NCI-H2171 (cell line): ENCODE results near the gene RFC3.
"Not testable (repeated sequence)": the region's sequence is repeated elsewhere in the genome, so short reads cannot be mapped to it uniquely, and the experiment has no call there.

Experiments
- DNase-seq: peaks from one replicate; lab custom pipeline; 2025; lab: John Stamatoyannopoulos, UW

RFC3 gene

DNA sequence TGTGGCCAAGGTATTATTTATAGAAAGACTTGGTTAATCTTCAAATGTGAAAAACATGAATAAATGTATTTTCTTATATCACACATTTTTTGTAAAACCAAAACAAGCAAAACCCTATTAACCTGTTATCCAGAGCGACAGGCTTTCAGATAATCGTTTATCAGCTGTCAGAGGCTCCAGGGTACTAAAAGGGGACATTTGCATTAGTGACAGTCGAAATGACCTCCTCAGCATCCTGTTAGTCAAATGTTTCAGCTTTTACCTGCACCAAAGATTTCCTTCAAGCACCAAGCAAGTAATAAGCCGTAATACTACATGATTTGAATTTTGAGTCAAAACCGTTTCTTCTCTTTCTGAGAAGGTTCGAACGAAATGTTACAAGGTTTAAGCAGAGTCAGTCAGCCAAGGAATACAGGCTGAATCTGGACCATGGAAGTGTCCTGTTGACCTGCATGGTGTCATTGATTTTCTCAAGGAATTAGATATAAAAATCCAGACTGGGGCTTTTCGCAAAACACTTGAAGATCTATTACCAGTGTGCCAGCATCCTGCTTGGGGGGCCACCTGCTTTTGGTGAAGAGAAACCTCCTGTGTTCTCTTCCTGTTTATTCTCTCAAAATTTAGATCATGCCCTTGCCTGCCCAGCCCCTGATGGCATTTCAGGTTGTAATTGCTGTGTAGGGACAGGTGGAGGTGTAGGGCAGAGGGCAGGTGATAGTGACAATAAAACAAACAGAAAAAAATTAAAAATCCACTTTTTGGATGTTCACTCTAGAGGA, 11.3 kb upstream of the RFC3 start:
- no peak for DNase-seq

DNA sequence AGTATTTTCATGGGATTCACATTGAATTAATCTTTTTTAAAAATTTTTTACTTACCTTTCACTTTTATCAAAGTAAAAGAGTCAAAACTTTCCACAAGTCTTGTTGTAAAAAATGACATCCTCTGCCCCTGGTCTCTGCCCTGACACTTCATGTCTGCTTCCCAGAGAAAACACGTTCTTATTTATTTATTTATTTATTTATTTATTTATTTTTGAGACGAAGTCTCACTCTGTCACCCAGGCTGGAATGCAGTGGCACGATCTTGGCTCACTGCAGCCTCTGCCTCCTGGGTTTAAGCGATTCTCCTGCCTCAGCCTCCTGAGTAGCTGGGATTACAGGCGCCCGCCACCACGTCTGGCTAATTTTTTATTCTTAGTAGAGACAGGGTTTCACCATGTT, 5.1 kb upstream of the RFC3 start:
- DNase-seq, result not testable (repeated sequence)

DNA sequence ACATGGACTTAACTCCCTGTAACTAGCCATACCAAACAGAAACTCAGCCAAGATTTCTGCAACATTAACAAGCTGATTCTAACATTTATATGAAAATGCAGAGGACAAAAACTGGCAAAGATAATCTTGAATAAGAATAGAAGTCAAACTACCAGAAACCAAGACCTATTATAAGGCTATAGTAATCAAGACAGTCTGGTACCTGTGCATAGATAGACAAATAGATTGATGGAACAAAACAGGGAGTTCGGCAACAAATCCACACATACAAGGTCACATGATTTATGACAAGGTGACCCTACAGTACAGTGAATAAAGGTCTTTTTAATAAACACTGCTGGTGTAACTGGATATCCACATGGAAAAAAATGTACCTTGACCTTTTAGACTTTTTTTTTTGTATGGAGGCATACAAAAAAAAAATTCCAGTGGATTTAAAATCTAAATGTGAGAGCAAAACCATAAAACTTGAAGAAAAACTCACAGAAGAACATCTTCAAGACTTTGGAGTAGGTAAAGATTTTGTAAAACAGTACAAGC, 2.9 kb upstream of the RFC3 start:
- DNase-seq, result no peak

DNA sequence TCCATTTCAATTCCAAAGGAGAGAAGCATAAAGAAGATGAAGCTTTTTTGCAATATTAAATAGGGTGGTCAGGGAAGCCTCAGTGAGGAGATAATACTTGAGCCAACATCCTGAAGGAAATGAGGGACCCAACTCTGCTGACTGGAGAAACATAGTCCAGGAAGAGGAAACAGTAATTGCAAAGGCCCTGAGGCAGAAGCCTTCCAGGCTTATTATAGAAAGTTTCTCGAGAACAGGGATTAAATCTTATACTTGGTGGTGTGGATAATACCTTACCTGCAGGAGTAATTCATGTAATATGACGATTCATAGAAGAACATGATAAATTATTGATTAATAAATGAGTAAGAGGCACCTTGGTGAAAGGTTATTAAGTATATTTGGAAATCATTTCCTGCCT, 1.0 kb upstream of the RFC3 start:
- no peak for DNase-seq

DNA sequence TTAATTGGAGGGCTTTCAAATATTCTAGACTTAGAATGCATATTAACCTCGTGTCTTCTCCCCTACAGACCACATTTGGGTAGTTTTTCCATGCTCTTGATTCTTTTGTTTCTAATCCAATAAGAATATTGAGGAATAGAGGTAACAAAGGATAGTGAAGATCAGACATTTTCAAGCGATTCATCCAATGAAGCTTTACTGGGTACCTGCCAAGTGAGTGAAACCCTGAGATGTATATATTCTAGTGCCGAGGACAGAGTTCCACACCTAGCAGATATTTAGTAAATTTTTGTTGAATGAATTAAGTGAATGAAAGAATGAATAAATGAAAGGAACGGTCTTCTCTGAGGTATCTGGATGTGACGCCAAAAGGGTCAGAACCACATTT, 442 bp upstream of the RFC3 start:
- DNase-seq, result no peak

DNA sequence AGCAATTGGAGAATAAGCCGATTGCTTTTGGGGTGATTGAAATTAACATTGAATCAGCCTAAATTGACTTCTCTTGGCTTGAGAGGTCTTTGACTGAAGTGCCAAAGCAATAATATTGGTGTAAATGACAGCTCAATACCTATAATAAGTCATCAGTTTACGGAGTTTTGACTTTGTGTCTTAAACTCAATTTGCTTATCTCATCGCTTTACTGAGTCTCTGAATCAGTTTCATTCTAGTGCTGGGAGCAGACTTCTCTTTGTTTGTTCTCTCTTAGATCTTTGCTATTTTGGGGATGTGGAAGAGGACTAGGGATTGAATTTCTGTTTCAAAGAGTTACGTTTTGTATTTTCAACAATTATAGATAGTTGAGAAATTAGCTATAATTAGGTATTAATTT, 7.1 kb downstream of the RFC3 start:
- no peak for DNase-seq

DNA sequence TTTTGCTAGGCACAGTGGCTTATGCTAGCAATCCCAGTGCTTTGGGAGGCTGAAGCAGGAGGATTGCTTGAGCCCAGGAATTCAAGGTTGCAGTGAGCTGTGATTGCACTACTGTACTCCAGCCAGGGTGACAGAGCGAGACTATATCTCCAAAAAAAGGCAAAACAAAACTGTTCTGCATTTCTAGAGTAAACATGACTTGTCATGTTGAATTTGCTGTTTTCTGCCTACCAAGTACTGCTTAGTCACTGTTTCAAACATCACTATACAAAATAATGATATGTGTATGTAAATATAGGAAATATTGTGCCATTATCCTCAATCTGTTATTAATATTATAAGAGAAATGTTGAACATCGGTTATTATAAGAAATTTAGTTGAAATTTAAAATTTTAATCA, 9.2 kb downstream of the RFC3 start:
- DNase-seq, result no peak

DNA sequence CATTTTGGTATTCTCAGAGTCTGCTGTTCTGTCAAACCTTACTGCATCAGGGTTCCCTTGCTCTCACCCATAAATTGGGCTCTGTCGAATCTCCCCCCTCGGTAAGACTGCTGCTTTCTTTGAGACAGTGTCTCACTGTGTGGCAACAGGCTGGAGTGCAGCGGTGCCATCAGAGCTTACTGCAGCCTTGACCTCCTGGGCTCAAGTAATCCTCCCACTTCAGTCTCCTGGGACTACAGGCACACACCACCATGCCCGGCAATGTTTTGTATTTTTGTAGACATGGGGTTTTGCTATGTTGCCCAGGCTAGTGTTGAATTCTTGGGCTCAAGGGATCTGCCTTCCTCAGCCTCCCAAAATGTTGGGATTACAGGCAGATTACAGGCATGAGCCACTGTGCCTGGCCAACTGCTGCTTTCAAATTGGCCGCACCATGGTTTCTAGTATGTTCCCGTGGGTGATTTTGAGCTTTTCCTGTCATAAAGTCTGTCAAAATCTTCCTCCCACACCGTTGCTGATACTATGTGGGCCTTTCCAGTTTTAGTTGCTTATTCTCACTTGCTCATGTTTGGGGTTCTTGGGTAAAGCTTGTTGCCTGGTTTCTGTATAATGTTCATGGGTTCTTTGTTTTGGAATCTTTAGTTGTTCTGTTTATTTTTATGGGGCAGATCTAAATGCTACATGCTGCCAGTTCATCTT, 10.6 kb downstream of the RFC3 start:
- no peak for DNase-seq

DNA sequence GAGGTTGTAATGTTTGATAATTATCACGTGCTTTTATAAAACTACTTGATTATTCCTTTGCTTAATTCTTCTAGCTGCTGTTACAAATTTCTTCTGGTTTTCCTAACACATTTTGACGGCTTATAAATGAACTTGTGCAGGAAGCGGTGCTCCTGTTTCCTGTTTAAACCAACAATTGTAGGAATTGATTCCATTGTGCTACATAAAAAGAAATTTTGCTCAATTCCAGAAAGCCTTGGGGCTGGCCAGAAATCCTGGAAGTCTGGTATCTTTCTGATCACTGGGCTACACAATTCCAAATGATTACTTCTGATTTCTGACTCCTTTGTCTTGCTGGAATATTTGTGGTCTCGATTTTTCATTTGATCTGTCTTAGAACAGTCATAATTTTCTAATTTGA, 14.9 kb downstream of the RFC3 start:
- DNase-seq, result no peak

DNA sequence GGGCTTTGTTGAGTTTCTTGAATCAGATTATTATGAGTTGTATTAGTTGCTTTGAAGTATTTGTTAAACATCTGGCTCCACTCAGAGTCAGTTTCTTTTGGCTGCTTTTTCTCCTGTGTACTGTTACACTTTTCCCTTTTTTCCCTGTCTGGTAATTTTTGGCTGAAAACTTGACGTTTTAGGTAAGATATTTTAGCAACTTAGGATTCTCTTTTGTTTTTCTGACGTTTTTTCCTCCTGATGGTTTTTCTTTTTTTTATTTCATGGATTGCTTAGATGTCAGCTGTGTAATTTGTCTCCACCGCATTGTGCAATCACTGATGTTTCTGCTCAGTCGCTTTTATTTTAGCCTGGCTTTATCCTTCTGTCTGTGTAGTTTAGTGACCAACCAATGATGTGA, 20.7 kb downstream of the RFC3 start:
- no peak for DNase-seq

DNA sequence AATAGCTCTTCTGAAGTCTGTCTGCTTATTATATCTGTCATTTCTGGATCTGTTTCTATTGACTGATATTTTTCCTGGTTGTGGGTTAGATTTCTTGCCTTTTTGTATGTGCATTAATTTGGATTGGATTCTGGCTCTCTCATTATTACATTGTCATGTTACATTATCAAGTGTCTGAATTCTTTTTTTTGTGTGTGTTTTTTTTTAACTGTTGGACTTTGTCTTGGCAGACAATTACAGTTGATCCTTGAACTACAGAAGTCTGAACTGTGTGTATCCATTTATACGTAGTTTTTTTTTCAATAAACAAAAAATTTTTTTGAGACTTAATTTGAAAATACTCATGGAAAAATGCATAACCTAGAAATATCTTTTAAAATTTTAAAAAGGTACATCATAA, 22.5 kb downstream of the RFC3 start:
- DNase-seq, result no peak

DNA sequence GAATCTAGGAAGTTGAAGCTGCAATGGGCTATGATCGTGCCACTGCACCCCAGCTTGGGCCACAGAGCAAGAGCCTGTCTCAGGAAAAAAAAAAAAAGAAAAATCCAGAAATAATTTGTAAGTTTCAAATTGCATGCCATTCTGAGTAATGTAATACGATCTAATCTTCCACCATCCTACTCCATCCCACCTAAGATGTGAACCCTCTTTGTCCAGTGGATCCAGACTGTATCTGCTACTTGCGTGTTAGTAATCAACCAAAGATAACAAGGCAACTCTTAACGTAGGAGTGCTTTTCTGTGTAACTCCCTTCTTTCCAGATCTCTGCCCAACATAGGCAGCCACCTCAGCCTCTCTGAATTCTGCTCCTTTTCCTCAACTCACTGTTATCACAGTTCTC, 24.3 kb downstream of the RFC3 start:
- no peak for DNase-seq

DNA sequence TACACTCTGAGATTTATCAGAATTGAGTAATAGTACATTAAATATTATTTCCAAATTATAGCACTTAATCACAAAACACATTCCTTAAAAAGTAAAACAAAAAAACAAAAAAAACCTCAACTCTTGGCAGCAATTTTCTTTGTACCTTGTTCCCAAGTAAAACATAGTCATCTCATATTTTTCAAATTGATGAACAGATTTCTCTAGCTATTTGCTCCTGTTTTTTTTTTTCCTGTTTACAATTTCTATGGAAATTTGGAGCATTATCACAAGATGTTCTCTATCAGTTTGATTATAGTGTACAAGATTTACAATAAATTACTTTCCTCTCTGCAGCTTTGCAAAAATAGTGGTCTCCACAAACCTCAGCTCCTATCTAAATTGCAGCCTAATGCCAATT, 25.0 kb downstream of the RFC3 start:
- no peak for DNase-seq

DNA sequence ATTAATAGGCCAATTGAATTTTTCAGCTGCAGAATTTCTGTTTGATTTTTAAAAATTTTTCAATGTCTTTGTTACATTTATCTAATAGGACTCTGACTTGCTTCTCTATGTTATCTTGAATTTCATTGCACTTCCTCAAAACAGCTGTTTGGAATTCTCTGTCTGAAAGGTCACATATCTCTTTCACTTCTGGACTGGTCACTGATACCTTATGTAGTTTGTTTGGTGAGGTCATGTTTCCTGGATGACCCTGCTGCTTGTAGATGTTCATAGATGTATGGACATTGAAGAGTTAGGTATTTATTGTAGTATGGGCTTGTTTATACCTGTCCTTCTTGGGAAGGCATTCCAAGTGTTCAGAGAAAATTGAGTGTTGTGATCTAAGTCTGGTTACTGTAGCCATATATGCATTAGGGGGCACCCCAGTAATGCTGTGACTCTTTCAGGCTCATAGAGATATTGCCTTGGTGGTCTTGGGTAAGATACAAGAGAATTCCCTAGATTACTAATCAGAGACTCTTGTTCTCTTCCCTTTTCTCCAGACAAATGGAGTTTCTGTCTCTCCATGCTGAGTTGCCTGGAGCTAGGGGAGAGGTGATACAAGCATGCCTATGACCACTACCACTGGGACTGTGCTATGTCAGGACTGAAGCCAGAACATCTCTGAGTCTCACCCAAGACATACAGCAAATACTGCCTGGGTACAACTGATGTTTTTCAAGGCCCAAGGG, 27.8 kb downstream of the RFC3 start:
- no peak for DNase-seq

DNA sequence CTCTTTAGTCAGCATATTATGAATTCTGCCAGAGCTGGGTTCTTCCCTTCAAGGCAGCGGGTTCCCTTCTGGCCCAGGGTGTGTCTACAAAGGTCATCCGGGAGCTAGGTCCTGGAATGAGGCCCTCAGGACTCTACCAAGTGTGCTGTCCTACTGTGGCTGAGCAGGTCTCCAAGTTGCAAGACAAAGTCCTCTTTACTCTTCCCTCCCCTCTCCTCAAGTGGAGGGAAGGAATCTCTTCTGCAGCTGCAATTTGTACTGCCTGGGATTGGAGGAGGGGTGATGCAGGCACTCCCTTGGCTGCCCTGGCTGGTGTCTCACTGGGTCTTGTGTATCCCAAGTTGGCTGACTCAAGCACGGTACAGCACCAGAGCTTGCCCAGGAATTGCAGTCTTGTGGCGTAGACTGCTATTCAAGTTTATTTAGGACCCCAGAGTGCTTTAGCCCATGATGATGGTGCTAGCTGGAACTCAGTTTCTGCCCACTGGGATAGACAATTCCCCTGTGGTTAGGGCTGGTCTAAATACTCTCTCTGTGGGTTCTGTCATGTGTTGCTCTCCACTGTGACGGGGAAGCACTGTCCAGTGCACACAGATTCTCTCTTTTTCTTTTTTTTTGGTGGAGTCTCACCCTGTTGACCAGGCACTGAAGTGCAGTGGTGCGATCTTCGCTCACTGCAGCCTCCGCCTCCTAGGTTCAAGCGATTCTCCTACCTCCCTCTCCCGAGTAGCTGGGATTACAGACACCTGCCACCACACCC, 28.5 kb downstream of the RFC3 start:
- no peak for DNase-seq

DNA sequence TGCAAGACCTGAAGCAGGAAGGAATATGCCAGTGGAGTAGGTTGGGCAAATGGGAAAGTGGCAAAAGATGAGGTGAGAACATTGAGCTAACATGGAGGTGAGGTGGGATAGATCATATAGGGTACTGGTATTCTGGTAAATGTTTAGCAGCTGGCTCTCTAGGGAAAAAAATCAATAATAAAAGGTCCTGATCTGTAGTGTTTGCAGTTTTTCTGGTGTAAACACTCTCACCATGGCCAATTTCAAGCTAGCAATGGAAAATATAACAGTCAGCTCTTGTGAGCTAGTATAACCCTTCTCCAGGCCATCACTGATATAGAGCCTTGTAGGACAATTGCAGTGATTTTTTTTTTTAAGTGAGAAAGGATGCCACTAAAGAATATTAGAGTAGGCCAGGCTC, 31.3 kb downstream of the RFC3 start:
- DNase-seq, result no peak

DNA sequence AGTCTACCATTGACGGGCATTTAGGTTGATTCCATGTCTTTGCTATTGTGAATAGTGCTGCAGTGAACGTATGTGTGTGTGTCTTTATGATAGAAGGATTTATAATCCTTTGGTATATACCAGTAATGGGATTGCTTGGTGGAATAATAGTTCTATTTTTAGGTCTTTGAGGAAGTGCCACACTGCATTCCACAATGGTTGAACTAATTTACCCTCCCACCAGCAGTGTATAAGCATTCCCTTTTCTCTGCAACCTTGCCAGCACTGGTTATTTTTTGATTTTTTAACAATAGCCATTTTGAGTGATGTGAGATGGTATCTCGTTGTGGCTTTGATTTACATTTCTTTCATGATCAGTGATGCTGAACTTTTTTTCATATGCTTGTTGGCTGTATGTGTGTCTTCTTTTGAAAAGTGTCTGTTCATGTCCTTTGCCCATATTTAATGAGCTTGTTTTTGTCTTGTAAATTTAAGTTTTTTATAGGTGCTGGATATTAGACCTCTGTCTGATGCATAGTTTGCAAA, 37.5 kb downstream of the RFC3 start:
- no peak for DNase-seq

DNA sequence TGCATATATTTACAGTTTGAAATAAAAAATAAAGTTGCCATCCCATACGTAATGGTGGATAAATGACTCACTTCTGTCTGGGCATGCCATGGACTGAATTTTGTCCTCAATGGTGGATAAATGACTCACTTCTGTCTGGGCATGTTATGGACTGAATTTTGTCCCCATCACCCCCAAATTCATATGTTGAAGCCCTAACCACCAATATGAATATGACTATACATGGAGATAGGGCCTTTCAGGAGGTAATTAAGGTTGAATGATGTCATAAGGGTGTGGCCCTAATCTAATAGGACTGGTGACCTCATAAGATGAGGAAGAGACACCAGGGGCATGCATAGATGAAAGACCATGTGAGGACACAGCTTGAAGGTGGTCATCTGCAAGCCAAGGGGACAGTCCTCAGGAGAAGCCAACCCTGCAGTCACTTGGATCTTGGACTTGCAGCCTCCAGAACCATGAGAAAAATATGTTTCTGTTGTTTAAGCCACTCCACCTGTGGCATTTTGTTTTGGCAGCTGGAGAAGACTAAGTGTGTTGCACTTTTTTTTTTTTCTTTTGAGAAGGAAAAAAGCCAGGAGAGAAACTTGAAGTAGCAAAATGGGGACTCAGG, 41.8 kb downstream of the RFC3 start:
- DNase-seq, result no peak

DNA sequence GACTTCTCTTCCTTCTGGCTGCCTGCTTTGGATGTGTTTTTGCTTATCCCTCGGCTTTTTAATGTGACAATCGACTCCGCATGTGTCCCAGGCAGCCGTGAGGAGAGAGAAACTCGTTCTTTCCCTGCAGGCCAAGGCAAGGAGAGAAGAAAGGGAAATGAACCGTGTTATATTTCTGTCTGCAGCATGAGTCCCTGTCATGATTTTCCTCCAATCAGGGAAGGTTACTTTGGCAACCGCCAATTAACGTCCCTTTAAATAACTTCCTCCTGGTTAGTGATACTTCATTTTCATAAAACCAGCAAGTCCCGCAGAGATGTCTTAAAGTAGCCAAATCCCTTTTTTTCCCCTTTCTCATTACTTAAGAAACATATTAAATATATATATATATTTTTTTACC, 42.6 kb downstream of the RFC3 start:
- no peak for DNase-seq

DNA sequence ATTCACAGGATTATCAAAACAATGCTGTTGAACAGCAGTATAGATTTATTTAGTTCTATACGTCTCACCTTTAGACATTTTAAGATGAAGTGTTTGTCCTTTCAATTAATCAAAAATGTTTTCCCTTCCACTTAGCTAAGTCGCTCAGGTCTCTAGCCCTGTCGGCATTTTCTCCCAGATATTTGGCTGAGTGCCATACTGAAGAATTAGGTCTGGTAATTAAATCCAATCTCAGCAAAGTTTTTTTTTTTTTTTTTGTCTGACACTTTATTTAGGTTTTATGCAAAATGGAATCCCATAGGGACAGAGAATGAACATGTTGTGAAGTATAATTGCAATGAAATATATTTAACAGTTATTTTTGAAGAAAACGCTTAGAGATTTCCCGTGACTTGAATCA, 44.1 kb downstream of the RFC3 start:
- peak; percentile 13 for DNase-seq

DNA sequence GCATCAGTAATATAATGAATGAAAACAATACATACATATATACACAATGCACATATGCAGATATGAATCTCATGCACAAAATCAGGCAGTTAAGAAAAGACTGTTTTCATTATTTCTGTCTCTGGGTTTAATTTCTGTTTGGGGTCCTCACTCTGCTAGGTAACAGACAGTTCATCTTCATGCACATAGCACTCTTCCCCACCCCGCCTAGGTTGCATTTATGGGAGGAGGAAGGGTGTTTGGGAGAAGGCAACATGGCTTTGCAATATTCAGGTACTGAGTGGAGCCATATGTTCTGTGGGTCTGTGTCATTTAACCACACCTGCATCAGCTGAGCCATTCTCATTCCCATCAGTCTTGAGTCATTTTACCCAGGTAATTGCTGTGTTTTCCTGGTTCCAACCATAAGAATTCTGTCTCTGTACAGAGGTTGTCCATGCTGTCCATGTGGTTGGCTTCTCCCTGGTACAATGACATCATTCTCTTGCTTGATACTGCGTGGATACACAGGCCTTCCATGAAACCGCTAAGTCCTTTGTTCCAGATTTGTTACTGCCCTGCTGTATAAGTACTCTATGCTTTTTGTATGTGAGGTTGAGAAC, 45.3 kb downstream of the RFC3 start:
- no peak for DNase-seq
